Vagina (tissue), 2 donors: Measurements from ENCODE around the gene VPS33B.

Experiments used
- CTCF ChIP-seq, 3 experiments: fragments of 450-650 bp in 2 of 3; fragments of 200-600 bp in 1 of 3; sonication (generic) in 1 of 3; IDR thresholded peaks; one replicate each; pipeline ENCODE4 v1.5.1; 2017 to 2019; ENCODE audit warnings: antibody characterized with exemption in 3 of 3, mild to moderate bottlenecking in 2 of 3, moderate library complexity in 2 of 3
- POLR2A ChIP-seq, 2 donors: fragments of 450-650 bp; IDR thresholded peaks; one replicate each; pipeline ENCODE4 v1.6.1; 2017; ENCODE audit warnings: antibody characterized with exemption in 2 of 2, mild to moderate bottlenecking in 2 of 2, moderate library complexity in 2 of 2

GRCh38 chr15:90968434-90968833 lies 54.0 kb downstream of the VPS33B start:
- TF ChIP-seq POLR2A (IDR thresholded peaks at IDR 0.05) = no peak
- TF ChIP-seq CTCF (IDR thresholded peaks at IDR 0.05) = no peak
